BLaER1 treated with 17β-estradiol and CSF1 and Interleukin-3, amounts not matched to agents 10 nM and 100 nM (cell line): Measurements from ENCODE around the gene OSGEP.
"Not testable (repeated sequence)": the region's sequence is repeated elsewhere in the genome, so short reads cannot be mapped to it uniquely, and the experiment has no call there.

Source experiments
- H3K27ac ChIP-seq, 11 experiments: shearing (Covaris generic); formaldehyde crosslinking; 2 replicates each; pipeline ENCODE4 v1.8.1; 2022
- H3K27me3 ChIP-seq, 11 experiments: shearing (Covaris generic); formaldehyde crosslinking; 2 replicates each; pipeline ENCODE4 v1.8.1; 2022
- H3K36me3 ChIP-seq, 11 experiments: shearing (Covaris generic); formaldehyde crosslinking; 2 replicates each; pipeline ENCODE4 v1.8.1; 2022
- H3K4me1 ChIP-seq, 10 experiments: shearing (Covaris generic); formaldehyde crosslinking; 2 replicates each; pipeline ENCODE4 v1.8.1; 2022
- H3K4me2 ChIP-seq, 11 experiments: shearing (Covaris generic); formaldehyde crosslinking; 2 replicates each; pipeline ENCODE4 v1.8.1; 2022
- H3K4me3 ChIP-seq, 10 experiments: shearing (Covaris generic); formaldehyde crosslinking; 2 replicates each; pipeline ENCODE4 v1.8.1; 2022
- H3K9ac ChIP-seq, 11 experiments: shearing (Covaris generic); formaldehyde crosslinking; 2 replicates each; pipeline ENCODE4 v1.8.1; 2022
- H3K9me3 ChIP-seq, 11 experiments: shearing (Covaris generic); formaldehyde crosslinking; replicated peaks in 1 of 11; 2 replicates each; pipeline ENCODE4 v1.8.1; 2022
- H4K20me1 ChIP-seq, 11 experiments: shearing (Covaris generic); formaldehyde crosslinking; 2 replicates each; pipeline ENCODE4 v1.8.1; 2022
- Cebpa-rat ChIP-seq, 11 experiments: shearing (Covaris generic); IDR thresholded peaks; 2 replicates each; pipeline ENCODE4 v1.8.1; 2022

The OSGEP gene

DNA sequence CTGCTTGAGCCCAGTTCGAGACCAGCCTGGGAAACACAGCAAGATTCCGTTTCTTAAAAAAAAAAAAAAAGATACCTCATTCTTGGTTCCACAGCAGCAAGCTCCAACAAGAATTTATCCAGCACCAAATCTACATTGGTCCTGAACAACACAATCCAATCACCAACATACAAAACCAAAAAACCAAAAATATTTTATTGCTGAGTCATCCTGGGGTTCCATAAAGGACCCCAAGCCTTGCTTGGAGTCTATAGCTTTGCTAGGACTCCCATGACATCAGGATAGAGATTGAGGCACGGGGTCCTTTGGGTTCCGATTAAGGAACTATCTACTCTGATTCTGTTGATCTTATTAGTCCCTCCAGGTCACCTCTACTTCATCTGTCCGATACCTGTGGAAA is 7.7 kb downstream of the OSGEP start:
- peaks cover 0 to 16% (median 7%) of the 10 kb centered on the region in 11 experiments; a peak in 14 of 22 replicates for H3K9me3 ChIP-seq
- H3K27me3 ChIP-seq: no peaks in the 10 kb centered on the region
- peaks cover 66 to 96% (median 92%) of the 10 kb centered on the region in 11 experiments for H3K36me3 ChIP-seq
- no peak overlapping the region for H3K4me3 ChIP-seq
- no peak for TF ChIP-seq Cebpa-rat (IDR thresholded peaks at IDR 0.05)
- no peaks in the 10 kb centered on the region for H4K20me1 ChIP-seq
- peaks cover 42 to 57% (median 46%) of the 10 kb centered on the region in 10 experiments for H3K4me1 ChIP-seq
- peak overlapping the region in 3 of 11 experiments; percentile 52 to 58 (median 56); a peak in 2 of 22 replicates for H3K4me2 ChIP-seq
- no peak overlapping the region for H3K9ac ChIP-seq
- peak overlapping the region in 4 of 11 experiments; percentile 12 to 49 (median 24); a peak in 4 of 22 replicates for H3K27ac ChIP-seq

DNA sequence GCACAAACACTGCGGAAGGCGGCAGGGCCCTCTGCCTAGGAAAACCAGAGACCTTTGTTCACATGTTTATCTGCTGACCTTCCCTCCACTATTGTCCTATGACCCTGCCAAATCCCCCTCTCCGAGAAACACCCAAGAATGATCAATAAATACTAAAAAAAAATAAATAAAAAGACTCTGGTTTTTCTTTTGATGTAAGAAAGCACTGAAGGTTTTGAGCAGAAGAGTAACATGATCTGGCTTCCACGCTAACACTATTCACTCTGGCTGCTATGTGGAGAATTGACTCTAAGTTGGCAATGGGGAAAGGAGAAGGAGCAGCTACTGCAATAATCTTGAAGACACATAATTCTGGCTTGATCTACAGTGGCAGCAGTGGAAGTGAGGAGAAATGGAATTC is 11.0 kb downstream of the OSGEP start:
- H3K27ac ChIP-seq: not testable (repeated sequence)

DNA sequence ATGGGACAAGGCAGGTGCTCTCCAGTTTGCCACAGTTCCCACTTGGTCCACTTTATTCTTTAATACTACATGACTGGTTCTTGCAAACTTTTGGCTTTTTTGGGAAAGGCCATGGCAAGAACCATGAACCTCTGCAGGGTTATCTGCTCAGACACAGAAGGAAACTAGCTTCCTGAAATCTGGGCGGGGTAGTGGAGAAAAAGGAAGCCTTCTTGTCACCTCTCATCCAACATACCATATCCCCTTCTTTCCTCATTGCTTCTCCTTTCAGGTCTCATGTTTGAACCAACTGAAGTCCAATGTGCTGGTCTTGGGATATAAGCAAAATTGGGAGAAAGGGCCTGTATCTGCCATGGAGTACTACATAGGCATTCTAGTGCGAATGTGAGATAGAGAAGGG is 13.2 kb downstream of the OSGEP start:
- peaks cover 61 to 83% (median 67%) of the 10 kb centered on the region in 10 experiments for H3K4me1 ChIP-seq
- H3K27me3 ChIP-seq: no peaks in the 10 kb centered on the region
- H3K4me2 ChIP-seq: peak overlapping the region; percentile 56 to 82 (median 72)
- no peak overlapping the region for H3K9ac ChIP-seq
- peaks cover 0 to 24% (median 11%) of the 10 kb centered on the region in 11 experiments; a peak in 16 of 22 replicates for H3K9me3 ChIP-seq
- no peak overlapping the region; a peak in 1 of 20 replicates for H3K4me3 ChIP-seq
- H4K20me1 ChIP-seq: no peaks in the 10 kb centered on the region
- TF ChIP-seq Cebpa-rat (IDR thresholded peaks at IDR 0.05): no peak
- peak overlapping the region in 2 of 11 experiments; percentile 1 to 16; a peak in 1 of 22 replicates for H3K27ac ChIP-seq
- peaks cover 12 to 43% (median 38%) of the 10 kb centered on the region in 11 experiments for H3K36me3 ChIP-seq

More for the DNA sequence above, 11.0 kb downstream of the OSGEP start:
- H3K36me3 ChIP-seq: peaks cover 34 to 65% (median 60%) of the 10 kb centered on the region in 11 experiments
- H3K4me3 ChIP-seq, H4K20me1 ChIP-seq, H3K27me3 ChIP-seq, H3K9ac ChIP-seq: not testable (repeated sequence)
- H3K4me1 ChIP-seq: peaks cover 60 to 83% (median 65%) of the 10 kb centered on the region in 10 experiments
- H3K4me2 ChIP-seq: 0 out of 22 replicates have a peak overlapping the region, but pooled peaks of 1 of the 11 experiments have one; percentile 69
- H3K9me3 ChIP-seq: peaks cover 0 to 16% (median 7%) of the 10 kb centered on the region in 11 experiments; a peak in 15 of 22 replicates

DNA sequence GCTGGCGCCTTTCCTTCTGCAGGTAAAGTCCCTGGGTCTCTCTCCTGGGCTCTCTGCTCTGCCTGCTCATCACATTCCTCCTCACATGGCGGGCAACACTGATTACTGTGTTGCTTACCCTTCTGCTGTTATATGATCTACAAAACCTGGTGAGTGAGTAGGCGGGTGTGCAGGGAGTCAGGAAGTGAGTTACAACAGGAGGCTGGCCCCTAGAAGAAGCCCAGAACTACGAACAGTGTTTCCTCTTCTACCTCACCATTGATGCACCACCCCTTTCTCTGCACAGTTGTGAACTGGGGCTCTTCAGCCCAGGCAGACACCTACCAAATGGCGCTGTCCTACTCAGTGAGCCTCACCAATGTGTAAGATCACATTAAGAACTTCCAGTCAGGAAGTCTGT is 13.7 kb downstream of the OSGEP start:
- peak overlapping the region; percentile 56 to 82 (median 72) for H3K4me2 ChIP-seq
- H3K27me3 ChIP-seq: no peaks in the 10 kb centered on the region
- H3K9me3 ChIP-seq: peaks cover 0 to 24% (median 11%) of the 10 kb centered on the region in 11 experiments; a peak in 16 of 22 replicates
- H3K36me3 ChIP-seq: peaks cover 6 to 37% (median 32%) of the 10 kb centered on the region in 11 experiments
- no peaks in the 10 kb centered on the region for H4K20me1 ChIP-seq
- no peak overlapping the region; a peak in 1 of 20 replicates for H3K4me3 ChIP-seq
- no peak overlapping the region for H3K9ac ChIP-seq
- H3K27ac ChIP-seq: peak overlapping the region in 3 of 11 experiments; percentile 0 to 16 (median 1); a peak in 2 of 22 replicates
- TF ChIP-seq Cebpa-rat (IDR thresholded peaks at IDR 0.05): no peak
- peaks cover 63 to 83% (median 67%) of the 10 kb centered on the region in 10 experiments for H3K4me1 ChIP-seq

DNA sequence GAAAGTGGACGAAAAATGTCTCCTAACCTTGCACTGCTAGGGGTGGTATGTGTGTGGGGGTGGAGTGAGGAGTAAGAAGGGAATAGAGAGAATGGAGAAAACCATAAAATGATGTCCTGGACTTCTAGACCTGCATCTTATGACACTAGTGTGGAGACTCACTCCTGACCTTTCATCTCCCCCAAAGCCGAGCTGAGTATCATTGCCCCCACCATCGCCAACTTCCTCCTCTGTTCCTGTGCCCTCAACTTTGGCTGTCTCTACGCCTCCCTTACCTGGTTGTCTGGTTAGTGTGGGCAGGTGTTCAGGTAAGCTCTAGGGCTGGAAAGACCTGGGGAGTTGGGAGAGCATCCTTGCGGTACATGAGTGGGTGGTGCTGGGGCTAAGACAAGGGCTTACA is 14.1 kb downstream of the OSGEP start:
- no peak for TF ChIP-seq Cebpa-rat (IDR thresholded peaks at IDR 0.05)
- peak overlapping the region in 1 of 11 experiments; percentile 1; a peak in 1 of 22 replicates for H3K27ac ChIP-seq

DNA sequence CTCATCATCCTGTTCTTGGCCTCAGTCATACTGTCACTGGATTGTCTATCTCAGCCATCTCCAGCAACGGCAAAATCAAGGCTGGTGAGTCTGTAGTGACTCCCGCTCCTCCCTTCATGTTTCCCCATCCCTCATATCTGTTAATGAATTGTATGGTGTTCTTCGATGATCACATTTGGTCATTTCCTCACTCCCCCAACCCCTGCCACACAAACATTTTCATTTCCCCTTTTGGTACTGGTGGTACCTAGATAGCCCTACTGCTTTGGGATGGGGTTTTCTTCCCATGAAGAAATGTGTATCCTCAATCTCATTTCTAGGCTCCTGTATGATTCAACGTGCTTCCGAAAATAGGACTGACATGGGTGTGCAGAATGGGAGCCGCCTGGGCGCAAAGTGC is 15.9 kb downstream of the OSGEP start:
- Histone ChIP-seq H3K27me3 (no peaks in the 10 kb centered on the region), H3K4me1 (peaks cover 77 to 92% (median 81%) of the 10 kb centered on the region in 10 experiments), H3K4me3 (0 out of 20 replicates have a peak overlapping the region, but pooled peaks of 1 of the 10 experiments have one; percentile 22), H3K9ac (no peak overlapping the region), H3K27ac (peak overlapping the region in 3 of 11 experiments; percentile 3 to 38 (median 34); a peak in 3 of 22 replicates), H4K20me1 (no peaks in the 10 kb centered on the region), H3K36me3 (peaks cover 0 to 15% (median 10%) of the 10 kb centered on the region in 11 experiments; a peak in 18 of 22 replicates), H3K4me2 (peak overlapping the region; percentile 49 to 98 (median 60)), H3K9me3 (peaks cover 0 to 24% (median 7%) of the 10 kb centered on the region in 11 experiments; a peak in 16 of 22 replicates)
- no peak for TF ChIP-seq Cebpa-rat (IDR thresholded peaks at IDR 0.05)

More for the DNA sequence above, 14.1 kb downstream of the OSGEP start:
- Histone ChIP-seq H3K4me3 (no peak overlapping the region), H4K20me1 (no peaks in the 10 kb centered on the region), H3K9ac (no peak overlapping the region), H3K4me1 (peaks cover 63 to 83% (median 67%) of the 10 kb centered on the region in 10 experiments), H3K36me3 (peaks cover 2 to 33% (median 28%) of the 10 kb centered on the region in 11 experiments), H3K4me2 (peak overlapping the region; percentile 56 to 82 (median 72)), H3K27me3 (no peaks in the 10 kb centered on the region), H3K9me3 (peaks cover 0 to 24% (median 11%) of the 10 kb centered on the region in 11 experiments; a peak in 16 of 22 replicates)

DNA sequence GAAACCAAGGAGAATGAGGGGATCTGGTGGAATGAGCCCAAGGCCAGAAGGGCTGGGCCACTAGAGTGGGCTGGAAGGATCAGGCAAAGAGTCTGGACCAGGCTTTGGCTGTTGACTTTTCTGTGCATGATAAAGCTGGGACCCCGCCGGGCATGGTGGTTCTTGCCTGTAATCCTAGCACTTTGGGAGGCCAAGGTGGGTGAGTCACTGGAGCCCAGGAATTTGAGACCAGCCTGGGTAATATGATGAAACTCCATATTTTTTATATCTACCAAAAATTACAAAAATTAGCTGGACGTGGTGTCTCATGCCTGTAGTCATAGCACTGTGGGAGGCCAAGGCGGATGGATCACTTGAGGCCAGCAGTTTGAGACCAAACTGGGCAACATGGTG is 18.3 kb downstream of the OSGEP start:
- H3K4me1 ChIP-seq: peaks cover 65 to 94% (median 89%) of the 10 kb centered on the region in 10 experiments
- TF ChIP-seq Cebpa-rat (IDR thresholded peaks at IDR 0.05): no peak
- H3K4me2 ChIP-seq: peak overlapping the region; percentile 83 to 98 (median 95)
- no peaks in the 10 kb centered on the region for H3K27me3 ChIP-seq
- H3K27ac ChIP-seq: peak overlapping the region in 8 of 11 experiments; percentile 70 to 81 (median 76); a peak in 13 of 22 replicates
- peak overlapping the region in 4 of 11 experiments; percentile 75 to 80 (median 78); a peak in 4 of 22 replicates for H3K9ac ChIP-seq
- H3K9me3 ChIP-seq: peaks cover 0 to 15% (median 0%) of the 10 kb centered on the region in 11 experiments; a peak in 8 of 22 replicates
- H3K36me3 ChIP-seq: no peaks in the 10 kb centered on the region
- H3K4me3 ChIP-seq: peak overlapping the region in 1 of 10 experiments; percentile 64; a peak in 2 of 20 replicates
- H4K20me1 ChIP-seq: no peaks in the 10 kb centered on the region

DNA sequence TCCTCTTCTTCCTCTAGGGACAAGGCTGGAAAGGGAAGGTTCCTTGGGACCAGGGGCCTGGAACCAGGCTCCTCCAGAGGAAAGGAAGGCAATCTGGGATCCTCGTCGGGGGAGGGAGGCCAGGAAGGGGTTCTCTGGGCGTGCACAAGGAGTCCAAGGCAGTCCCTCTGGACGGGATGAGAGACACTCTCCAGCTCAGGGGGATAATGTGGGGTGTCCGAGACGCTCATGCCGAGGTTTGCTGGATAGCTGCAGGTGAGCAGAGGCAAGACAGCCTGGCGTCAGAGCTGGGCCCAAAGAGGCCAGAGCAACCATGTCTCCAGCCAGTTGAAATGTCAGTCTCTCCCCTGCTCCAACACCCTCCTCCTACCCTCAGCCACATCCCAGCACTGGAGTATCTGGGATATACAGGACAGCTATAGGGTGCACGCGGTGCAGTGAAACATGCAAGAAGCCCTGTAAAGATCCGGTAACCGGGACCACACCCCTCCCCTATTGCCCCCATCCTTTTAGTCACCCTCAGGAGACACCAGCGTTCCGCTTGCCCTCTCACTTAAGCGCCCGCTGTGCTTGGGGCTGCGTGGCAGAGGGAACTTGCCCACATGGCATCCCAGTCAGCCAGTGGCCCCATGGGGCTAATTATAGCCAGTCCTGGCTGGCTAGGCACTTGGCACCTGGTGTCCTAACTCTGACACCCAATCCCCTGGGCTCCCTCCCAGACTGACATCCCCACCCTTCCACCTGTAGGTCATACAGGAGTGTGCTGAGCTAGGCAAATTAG is 18.8 kb downstream of the OSGEP start, which contains the start of gene KLHL33:
KLHL33 (minus strand) TSS at position 585 of the 781 bp plus-strand sequence; CDS start at position 230, 355 bp downstream.
- Histone ChIP-seq H3K9me3 (peaks cover 0 to 15% (median 0%) of the 10 kb centered on the region in 11 experiments; a peak in 8 of 22 replicates), H3K27ac (peak within 1 kb of the TSS in 10 of 11 experiments; percentile 32 to 81 (median 72); a peak in 18 of 22 replicates), H4K20me1 (no peaks in the 10 kb centered on the region), H3K27me3 (no peaks in the 10 kb centered on the region), H3K4me3 (peak within 1 kb of the TSS; percentile 29 to 68 (median 56)), H3K4me1 (peaks cover 65 to 94% (median 89%) of the 10 kb centered on the region in 10 experiments), H3K9ac (peak within 1 kb of the TSS; percentile 23 to 80 (median 75); a peak in 20 of 22 replicates), H3K4me2 (peak within 1 kb of the TSS; percentile 83 to 98 (median 95)), H3K36me3 (0 out of 22 replicates have a peak, but pooled peaks cover 0 to 3% (median 0%) of the 10 kb centered on the region in 11 experiments)
- TF ChIP-seq Cebpa-rat (IDR thresholded peaks at IDR 0.05): no peak
